Measurements from ENCODE around the gene MYO18A. TPM values are rescaled to one million over a fixed set of nuclear protein-coding genes. Genes with fewer than 3 reads are reported as not detected.

MYO18A gene
- total and polyA plus RNA-seq, 2 of the 4 experiments (the other 2 are of a cell fraction) = 22.4 to 39.1 TPM

DNA sequence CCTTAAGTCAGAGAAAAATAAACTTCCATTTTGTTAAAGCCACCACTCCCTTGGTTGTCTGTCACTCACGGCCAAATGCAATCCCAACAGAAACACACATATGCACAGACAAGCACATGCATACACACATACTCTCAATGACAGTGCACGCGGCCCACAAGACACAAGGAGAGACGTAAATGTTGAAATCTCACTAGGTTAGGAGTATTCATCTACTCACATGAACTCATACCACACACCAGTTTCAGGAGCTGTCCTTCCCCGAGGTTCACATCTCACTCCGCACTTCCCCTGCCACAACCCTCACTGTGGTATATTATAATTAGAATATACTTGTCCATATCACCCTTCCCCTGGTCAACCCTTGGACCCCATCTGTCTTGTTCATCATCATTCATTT lies 36.0 kb upstream of the MYO18A start:
- no CpG with 5 or more reads among the region's 6 CpGs for WGBS, 2 experiments (ENCODE audit: extremely low coverage in 2 of 2, insufficient read length in 1 of 2)
- DNase-seq = no peak
- no peaks in the 10 kb centered on the region for H3K36me3 ChIP-seq (ENCODE audit: control insufficient read depth, insufficient read depth, low read length)
- H3K4ac ChIP-seq (ENCODE audit: low read depth, low read length) = no peak overlapping the region
- in situ Hi-C loops (cut with MboI; ENCODE audit: low sequenced_read_pairs) (loop anchor here (5.0 kb wide), 1 partner anchor 69 kb away; no protein-coding TSS in a partner anchor), intact Hi-C loops (cut with micrococcal nuclease) (no loop called here), dilution Hi-C loops (cut with HindIII; ENCODE audit: low sequenced_read_pairs, unreplicated experiment) (no loop called here)
- CTCF ChIA-PET = interaction anchor here (1.1 to 3.4 kb wide), 3 partner anchors 67 to 92 kb away, joined by 3 to 13 read pairs (median 4); no protein-coding TSS in a partner anchor
- no peak overlapping the region for H3K4me3 ChIP-seq (ENCODE audit: insufficient read depth, low read depth, low read length)
- no peak overlapping the region for H2BK20ac ChIP-seq (ENCODE audit: low read depth, low read length)
- TF ChIP-seq, protein P1, sequence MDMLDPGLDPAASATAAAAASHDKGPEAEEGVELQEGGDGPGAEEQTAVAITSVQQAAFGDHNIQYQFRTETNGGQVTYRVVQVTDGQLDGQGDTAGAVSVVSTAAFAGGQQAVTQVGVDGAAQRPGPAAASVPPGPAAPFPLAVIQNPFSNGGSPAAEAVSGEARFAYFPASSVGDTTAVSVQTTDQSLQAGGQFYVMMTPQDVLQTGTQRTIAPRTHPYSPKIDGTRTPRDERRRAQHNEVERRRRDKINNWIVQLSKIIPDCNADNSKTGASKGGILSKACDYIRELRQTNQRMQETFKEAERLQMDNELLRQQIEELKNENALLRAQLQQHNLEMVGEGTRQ (IDR thresholded peaks at IDR 0.05; ENCODE audit: low read depth, low read length) = no peak
- no peak for TF ChIP-seq FOS (IDR thresholded peaks at IDR 0.05; ENCODE audit: low read depth, low read length)
- TF ChIP-seq MXI1 (IDR thresholded peaks at IDR 0.05; ENCODE audit: borderline replicate concordance, low read depth, low read length) = no peak
- TF ChIP-seq MAFK (IDR thresholded peaks at IDR 0.05; ENCODE audit: low read depth, low read length) = no peak
- no peak for TF ChIP-seq POLR2A (IDR thresholded peaks at IDR 0.05; ENCODE audit: low read depth, low read length)
- TF ChIP-seq CHD1 (IDR thresholded peaks at IDR 0.05; ENCODE audit: low read depth, low read length) = no peak
- TF ChIP-seq RFX5 (IDR thresholded peaks at IDR 0.05; ENCODE audit: low read depth, low read length) = no peak
- TF ChIP-seq RCOR1 (IDR thresholded peaks at IDR 0.05; ENCODE audit: insufficient replicate concordance, low read length) = no peak
- TF ChIP-seq ELK1 (IDR thresholded peaks at IDR 0.05; ENCODE audit: borderline replicate concordance, low read depth, low read length) = no peak
- TF ChIP-seq CTCF (conservative IDR thresholded peaks at IDR 0.05; ENCODE audit: low read depth, low read length) = no peak
- no peak for TF ChIP-seq RAD21 (IDR thresholded peaks at IDR 0.05; ENCODE audit: low read length)
- TF ChIP-seq MAZ (IDR thresholded peaks at IDR 0.05; ENCODE audit: borderline replicate concordance, low read depth, low read length) = no peak
- no peak for TF ChIP-seq SMC3 (IDR thresholded peaks at IDR 0.05; ENCODE audit: low read depth, low read length)
- no peak for TF ChIP-seq BHLHE40 (IDR thresholded peaks at IDR 0.05; ENCODE audit: low read depth, low read length)
- TF ChIP-seq NFE2L2 (IDR thresholded peaks at IDR 0.05; ENCODE audit: low read depth, low read length) = no peak
- no peak for TF ChIP-seq CEBPB (IDR thresholded peaks at IDR 0.05; ENCODE audit: low read depth, low read length)
- H3K14ac ChIP-seq (replicated peaks; ENCODE audit: low read depth, low read length) = no peak overlapping the region
- no peak overlapping the region for H3K4me2 ChIP-seq (ENCODE audit: low read depth, low read length)
- BruUV-seq (replicated peaks) = no TSS peak
- H3K4me1 ChIP-seq (ENCODE audit: control insufficient read depth, insufficient read depth, low read length) = peaks cover 2% of the 10 kb centered on the region; the same call in 1 of the 2 replicates
- no peak overlapping the region for H2BK120ac ChIP-seq (ENCODE audit: low read depth, low read length)
- H3K56ac ChIP-seq (ENCODE audit: extremely low read depth, insufficient read depth, low read length) = no peak overlapping the region
- no peak overlapping the region for H3K9ac ChIP-seq (ENCODE audit: low read depth, low read length)
- H3K79me1 ChIP-seq (ENCODE audit: low read depth in 1 of 2, low read length in 2 of 2) = no peaks in the 10 kb centered on the region
- H2BK5ac ChIP-seq (ENCODE audit: low read depth, low read length, poor library complexity, severe bottlenecking) = no peak overlapping the region
- H3K9me1 ChIP-seq (ENCODE audit: insufficient read depth, low read length) = peaks cover 13% of the 10 kb centered on the region
- H3K27me3 ChIP-seq (ENCODE audit: control insufficient read depth, insufficient read depth, low read length) = no peaks in the 10 kb centered on the region
- H3K27ac ChIP-seq (ENCODE audit: insufficient read depth, low read length) = no peak overlapping the region
- POLR2A ChIA-PET (ENCODE audit: unreplicated experiment) = no interaction called here
- H3K23ac ChIP-seq (ENCODE audit: low read depth, low read length) = no peak overlapping the region
- no peak overlapping the region for H4K8ac ChIP-seq (ENCODE audit: low read depth in 2 of 2, low read length in 2 of 2)
- H4K20me1 ChIP-seq (ENCODE audit: insufficient read depth, low read length) = no peaks in the 10 kb centered on the region
- no peaks in the 10 kb centered on the region for H3K9me3 ChIP-seq (ENCODE audit: control insufficient read depth, insufficient read depth, low read length)
- no peak overlapping the region for H4K91ac ChIP-seq (ENCODE audit: insufficient read depth, low read depth, low read length)
- no peak for ATAC-seq (ENCODE audit: low read depth)
- H2BK15ac ChIP-seq (ENCODE audit: low read depth, low read length) = no peak overlapping the region
- no peak overlapping the region for H2AK5ac ChIP-seq (ENCODE audit: low read depth, low read length)
- no peak overlapping the region for H2AFZ ChIP-seq (replicated peaks; ENCODE audit: low read length, poor library complexity)
- no peak overlapping the region for H3K18ac ChIP-seq (ENCODE audit: low read depth, low read length)
- H4K5ac ChIP-seq (ENCODE audit: low read depth, low read length) = no peak overlapping the region
- no peak overlapping the region for H2AK9ac ChIP-seq (replicated peaks; ENCODE audit: low read depth, low read length, poor library complexity)

Measured in IMR-90 (cell line).